HEK293 (cell line): ENCODE results near the gene DLL1.

Experiments used
- CTCF ChIA-PET: fragments of 350-600 bp; formaldehyde crosslinking; extraction: SDS; loops from one replicate; lab custom pipeline; 2021; ENCODE audit warnings: antibody characterized with exemption; lab: Yijun Ruan, JAX
- POLR2A ChIA-PET: fragments of 300-600 bp; formaldehyde crosslinking; extraction: SDS; loops from one replicate; lab custom pipeline; 2020; ENCODE audit warnings: antibody characterized with exemption, inconsistent platforms; lab: Yijun Ruan, JAX
- H3K27ac ChIP-seq: fragments of 200-500 bp; sonication (Bioruptor generic); 2 replicates; pipeline ENCODE4 v1.5.1; 2014; ENCODE audit warnings: low read depth, low read length, control low read depth, inconsistent platforms; ENCODE audit errors: extremely low read depth
- H3K36me3 ChIP-seq, 2 experiments: fragments of 200-500 bp in 1 of 2; sonication (Bioruptor generic) in 1 of 2; 1 replicate in 1 of 2; 2 replicates in 1 of 2; pipeline ENCODE4 v1.5.1; 2014 to 2017; ENCODE audit warnings: inconsistent platforms in 2 of 2, low read length in 2 of 2; ENCODE audit not compliant: control insufficient read depth in 2 of 2, insufficient read depth in 1 of 2
- H3K4me1 ChIP-seq: fragments of 200-500 bp; sonication (Bioruptor generic); 2 replicates; pipeline ENCODE4 v1.5.1; 2014; ENCODE audit warnings: mild to moderate bottlenecking, low read length, inconsistent platforms; ENCODE audit not compliant: control insufficient read depth, insufficient read depth
- H3K4me3 ChIP-seq: 2 replicates; pipeline ENCODE4 v1.5.1; 2011; ENCODE audit warnings: low read depth, mild to moderate bottlenecking, control low read depth, low read length, moderate library complexity
- H3K9me3 ChIP-seq: fragments of 200-500 bp; sonication (Bioruptor generic); 2 replicates; pipeline ENCODE4 v1.5.1; 2014; ENCODE audit warnings: low read depth, low read length, inconsistent platforms; ENCODE audit not compliant: control insufficient read depth, insufficient read depth
- HOXD13 ChIP-seq: sonication (generic); formaldehyde crosslinking; IDR thresholded peaks from 2 replicates; pipeline ENCODE4 v1.8.0; 2022; ENCODE audit warnings: missing genetic modification reagents, borderline replicate concordance
- PBX3 ChIP-seq: sonication (generic); formaldehyde crosslinking; IDR thresholded peaks from 2 replicates; pipeline ENCODE4 v1.8.1; 2022; ENCODE audit warnings: mild to moderate bottlenecking, moderate library complexity, missing genetic modification reagents
- TRIM28 ChIP-seq: IDR thresholded peaks from 2 replicates; pipeline ENCODE4 v1.6.1; 2011; ENCODE audit warnings: low read length, control low read depth, borderline replicate concordance
- ZBTB10 ChIP-seq: fragments of 450-650 bp; formaldehyde crosslinking; IDR thresholded peaks from 2 replicates; pipeline ENCODE4 v1.5.1; 2016; ENCODE audit warnings: missing biosample characterization, missing genetic modification characterization
- ZBTB21 ChIP-seq: fragments of 450-650 bp; formaldehyde crosslinking; IDR thresholded peaks from 2 replicates; pipeline ENCODE4 v1.5.1; 2017; ENCODE audit warnings: missing biosample characterization, missing genetic modification characterization
- ZNF214 ChIP-seq: fragments of 450-650 bp; formaldehyde crosslinking; IDR thresholded peaks from 2 replicates; pipeline ENCODE4 v1.5.1; 2017; ENCODE audit warnings: missing biosample characterization, mild to moderate bottlenecking, missing genetic modification characterization, borderline replicate concordance
- ZNF280C ChIP-seq: fragments of 450-650 bp; formaldehyde crosslinking; IDR thresholded peaks from 2 replicates; pipeline ENCODE4 v1.5.1; 2016; ENCODE audit warnings: missing biosample characterization, missing genetic modification characterization
- ZNF394 ChIP-seq: fragments of 450-650 bp; formaldehyde crosslinking; IDR thresholded peaks from 2 replicates; pipeline ENCODE4 v1.5.1; 2016; ENCODE audit warnings: missing biosample characterization, missing genetic modification characterization, mild to moderate bottlenecking, moderate library complexity, borderline replicate concordance
- ZNF501 ChIP-seq: fragments of 450-650 bp; formaldehyde crosslinking; IDR thresholded peaks from 2 replicates; pipeline ENCODE4 v1.5.1; 2016; ENCODE audit warnings: missing biosample characterization, missing genetic modification characterization
- ZNF518A ChIP-seq: fragments of 450-650 bp; formaldehyde crosslinking; conservative IDR thresholded peaks from 2 replicates; pipeline ENCODE4 v1.5.1; 2016; ENCODE audit warnings: low read depth, missing biosample characterization, missing genetic modification characterization
- ZNF529 ChIP-seq: fragments of 450-650 bp; formaldehyde crosslinking; IDR thresholded peaks from 2 replicates; pipeline ENCODE4 v1.5.1; 2017; ENCODE audit warnings: missing genetic modification characterization, missing biosample characterization; ENCODE audit not compliant: insufficient replicate concordance
- ZNF548 ChIP-seq: fragments of 450-650 bp; formaldehyde crosslinking; IDR thresholded peaks from 2 replicates; pipeline ENCODE4 v1.5.1; 2016; ENCODE audit warnings: missing biosample characterization, missing genetic modification characterization
- ZNF561 ChIP-seq: fragments of 450-650 bp; IDR thresholded peaks from 2 replicates; pipeline ENCODE4 v1.5.1; 2018; ENCODE audit warnings: missing biosample characterization, missing genetic modification characterization, borderline replicate concordance
- ZNF596 ChIP-seq: fragments of 450-650 bp; IDR thresholded peaks from 2 replicates; pipeline ENCODE4 v1.5.0; 2018; ENCODE audit warnings: missing biosample characterization, mild to moderate bottlenecking, missing genetic modification characterization, moderate library complexity
- ZNF621 ChIP-seq: fragments of 450-650 bp; formaldehyde crosslinking; IDR thresholded peaks from 2 replicates; pipeline ENCODE4 v1.5.1; 2017; ENCODE audit warnings: missing biosample characterization, missing genetic modification characterization
- ZNF658 ChIP-seq: fragments of 450-650 bp; formaldehyde crosslinking; IDR thresholded peaks from 2 replicates; pipeline ENCODE4; 2016; ENCODE audit warnings: missing biosample characterization, missing genetic modification characterization
- ZSCAN16 ChIP-seq: fragments of 450-650 bp; formaldehyde crosslinking; IDR thresholded peaks from 2 replicates; pipeline ENCODE4 v1.5.1; 2016; ENCODE audit warnings: missing biosample characterization, missing genetic modification characterization
- ZSCAN18 ChIP-seq: fragments of 450-650 bp; formaldehyde crosslinking; IDR thresholded peaks from 2 replicates; pipeline ENCODE4 v1.5.1; 2016; ENCODE audit warnings: missing biosample characterization, missing genetic modification characterization
- TF ChIP-seq, protein P1 (sequence below): fragments of 450-650 bp; formaldehyde crosslinking; IDR thresholded peaks from 2 replicates; pipeline ENCODE4 v1.5.1; 2016; ENCODE audit warnings: missing biosample characterization, missing genetic modification characterization
- TF ChIP-seq, protein P2 (sequence below): fragments of 450-650 bp; formaldehyde crosslinking; IDR thresholded peaks from 2 replicates; pipeline ENCODE4 v1.5.1; 2016; ENCODE audit warnings: missing biosample characterization, missing genetic modification characterization

DLL1 gene

DNA sequence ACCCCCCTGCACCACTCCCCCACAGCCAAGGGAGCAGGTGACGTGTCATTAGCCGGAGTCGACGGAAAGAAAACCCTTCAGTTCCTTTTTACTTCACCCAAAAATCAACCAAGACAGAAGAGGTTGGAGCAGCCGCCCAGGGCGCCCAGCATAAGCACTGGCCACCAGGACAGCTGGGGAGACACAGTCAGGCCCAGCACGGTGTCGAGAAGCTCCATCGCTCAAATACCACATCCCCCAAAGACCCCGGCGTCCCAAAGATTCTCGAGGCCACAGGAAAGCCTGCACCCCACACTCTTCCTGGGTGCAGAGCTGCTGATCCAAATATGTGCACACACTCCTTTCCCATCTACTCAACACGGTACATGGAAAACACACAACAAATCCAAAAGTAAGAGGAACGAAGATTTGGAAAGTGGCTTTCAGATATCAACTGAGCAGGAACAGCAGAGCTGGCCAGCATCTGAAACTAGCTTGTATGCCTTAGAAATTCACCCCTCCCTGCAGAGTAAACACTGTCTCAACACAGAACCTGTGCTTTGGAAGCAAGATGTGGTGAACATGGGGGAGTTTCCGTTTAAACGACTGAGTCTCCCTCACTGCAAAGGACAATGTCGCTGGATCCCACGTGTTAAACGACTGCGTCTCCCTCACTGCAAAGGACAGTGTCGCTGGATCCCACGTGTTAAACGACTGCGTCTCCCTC, 54.6 kb downstream of the DLL1 start:
- Histone ChIP-seq H3K36me3 (no peaks in the 10 kb centered on the region), H3K4me3 (no peak overlapping the region), H3K27ac (no peak overlapping the region), H3K4me1 (no peaks in the 10 kb centered on the region), H3K9me3 (no peaks in the 10 kb centered on the region)
- POLR2A ChIA-PET: no interaction called here
- TF ChIP-seq ZNF621 (no peak), ZNF658 (tag by site-specific recombination) (no peak), ZNF518A (tag by site-specific recombination) (no peak), HOXD13 (CRISPR knock-in tag) (no peak), ZSCAN18 (no peak), PBX3 (no peak), ZBTB10 (tag by site-specific recombination) (no peak), ZNF501 (tag by site-specific recombination) (no peak), ZNF214 (tag by site-specific recombination) (no peak), ZNF280C (no peak), ZBTB21 (tag by site-specific recombination) (no peak), ZNF596 (tag by site-specific recombination) (no peak), ZNF548 (tag by site-specific recombination) (no peak), ZSCAN16 (tag by site-specific recombination) (no peak), ZNF529 (no peak), ZNF561 (no peak), ZNF394 (tag by site-specific recombination) (no peak), TRIM28 (no peak)
- TF ChIP-seq, protein P1, sequence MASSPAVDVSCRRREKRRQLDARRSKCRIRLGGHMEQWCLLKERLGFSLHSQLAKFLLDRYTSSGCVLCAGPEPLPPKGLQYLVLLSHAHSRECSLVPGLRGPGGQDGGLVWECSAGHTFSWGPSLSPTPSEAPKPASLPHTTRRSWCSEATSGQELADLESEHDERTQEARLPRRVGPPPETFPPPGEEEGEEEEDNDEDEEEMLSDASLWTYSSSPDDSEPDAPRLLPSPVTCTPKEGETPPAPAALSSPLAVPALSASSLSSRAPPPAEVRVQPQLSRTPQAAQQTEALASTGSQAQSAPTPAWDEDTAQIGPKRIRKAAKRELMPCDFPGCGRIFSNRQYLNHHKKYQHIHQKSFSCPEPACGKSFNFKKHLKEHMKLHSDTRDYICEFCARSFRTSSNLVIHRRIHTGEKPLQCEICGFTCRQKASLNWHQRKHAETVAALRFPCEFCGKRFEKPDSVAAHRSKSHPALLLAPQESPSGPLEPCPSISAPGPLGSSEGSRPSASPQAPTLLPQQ (tag by site-specific recombination): no peak
- TF ChIP-seq, protein P2, sequence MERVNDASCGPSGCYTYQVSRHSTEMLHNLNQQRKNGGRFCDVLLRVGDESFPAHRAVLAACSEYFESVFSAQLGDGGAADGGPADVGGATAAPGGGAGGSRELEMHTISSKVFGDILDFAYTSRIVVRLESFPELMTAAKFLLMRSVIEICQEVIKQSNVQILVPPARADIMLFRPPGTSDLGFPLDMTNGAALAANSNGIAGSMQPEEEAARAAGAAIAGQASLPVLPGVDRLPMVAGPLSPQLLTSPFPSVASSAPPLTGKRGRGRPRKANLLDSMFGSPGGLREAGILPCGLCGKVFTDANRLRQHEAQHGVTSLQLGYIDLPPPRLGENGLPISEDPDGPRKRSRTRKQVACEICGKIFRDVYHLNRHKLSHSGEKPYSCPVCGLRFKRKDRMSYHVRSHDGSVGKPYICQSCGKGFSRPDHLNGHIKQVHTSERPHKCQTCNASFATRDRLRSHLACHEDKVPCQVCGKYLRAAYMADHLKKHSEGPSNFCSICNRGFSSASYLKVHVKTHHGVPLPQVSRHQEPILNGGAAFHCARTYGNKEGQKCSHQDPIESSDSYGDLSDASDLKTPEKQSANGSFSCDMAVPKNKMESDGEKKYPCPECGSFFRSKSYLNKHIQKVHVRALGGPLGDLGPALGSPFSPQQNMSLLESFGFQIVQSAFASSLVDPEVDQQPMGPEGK: no peak
- CTCF ChIA-PET: interaction anchor here (0.5 to 0.9 kb wide), 2 partner anchors 9 to 297 kb away, joined by 3 read pairs; no protein-coding TSS in a partner anchor
